PC-9 (cell line): ENCODE results near the gene SPAG9. TPM values are rescaled to one million over a fixed set of nuclear protein-coding genes. Genes with fewer than 3 reads are reported as not detected.

ENCODE experiments used
- BruUV-seq: library from RNA; stranded (reverse); fragments of 400-500 nt; replicated peaks from 2 replicates; lab custom pipeline; 2021; lab: Mats Ljungman, UMichigan
- CTCF ChIA-PET: fragments of 300-600 bp; sonication (Branson Sonifier 250); formaldehyde crosslinking; loops from one replicate; lab custom pipeline; 2022; ENCODE audit warnings: antibody characterized with exemption; lab: Charles Lee
- POLR2A ChIA-PET: fragments of 300-600 bp; sonication (Branson Sonifier 250); formaldehyde crosslinking; loops from one replicate; lab custom pipeline; 2022; ENCODE audit warnings: antibody characterized with exemption; ENCODE audit not compliant: unreplicated experiment; lab: Charles Lee
- DNase-seq, 2 experiments: peaks; one replicate each; pipeline versions ENCODE4 v3.0.0 to v3.0.0-alpha.2; 2015 to 2022; ENCODE audit warnings: mixed read lengths in 1 of 2
- H2AFZ ChIP-seq: fragments of 200-600 bp; sonication (generic); 2 replicates; pipeline ENCODE4 v1.8.1; 2017; ENCODE audit warnings: antibody characterized with exemption
- H3F3A ChIP-seq: fragments of 200-600 bp; sonication (generic); 2 replicates; pipeline ENCODE4 v1.8.1; 2017; ENCODE audit warnings: antibody characterized with exemption, mild to moderate bottlenecking, low read depth; ENCODE audit not compliant: insufficient read depth
- H3K27ac ChIP-seq: fragments of 200-600 bp; sonication (generic); 2 replicates; pipeline ENCODE4 v1.6.1; 2016; ENCODE audit warnings: mixed run types
- H3K27me3 ChIP-seq: fragments of 200-600 bp; sonication (generic); 2 replicates; pipeline ENCODE4 v1.6.1; 2016; ENCODE audit warnings: low read depth, mixed run types; ENCODE audit not compliant: insufficient read depth
- H3K36me3 ChIP-seq: fragments of 200-600 bp; sonication (generic); 2 replicates; pipeline ENCODE4 v1.6.1; 2016; ENCODE audit warnings: low read depth, mixed run types
- H3K4me1 ChIP-seq: fragments of 200-600 bp; sonication (generic); replicated peaks from 2 replicates; pipeline ENCODE4 v1.6.1; 2016; ENCODE audit warnings: mixed run types; ENCODE audit not compliant: insufficient read depth
- H3K4me2 ChIP-seq: fragments of 200-600 bp; sonication (generic); 2 replicates; pipeline ENCODE4 v1.6.1; 2017; ENCODE audit warnings: mixed run types
- H3K4me3 ChIP-seq: fragments of 200-600 bp; sonication (generic); 2 replicates; pipeline ENCODE4 v1.6.1; 2016; ENCODE audit warnings: mixed run types
- H3K79me2 ChIP-seq: fragments of 200-600 bp; sonication (generic); 2 replicates; pipeline ENCODE4 v1.6.1; 2017; ENCODE audit warnings: low read depth, mixed run types
- H3K9me2 ChIP-seq: fragments of 200-600 bp; sonication (generic); 2 replicates; pipeline ENCODE4 v1.8.1; 2017; ENCODE audit warnings: mild to moderate bottlenecking; ENCODE audit not compliant: insufficient read depth
- H3K9me3 ChIP-seq: fragments of 200-600 bp; sonication (generic); 2 replicates; pipeline ENCODE4 v1.8.1; 2016; ENCODE audit warnings: low read depth; ENCODE audit not compliant: insufficient read depth
- H4K20me1 ChIP-seq: fragments of 200-600 bp; sonication (generic); 2 replicates; pipeline ENCODE4 v1.8.1; 2017; ENCODE audit not compliant: insufficient read depth
- EZH2 ChIP-seq: fragments of 200-600 bp; sonication (generic); IDR thresholded peaks from 2 replicates; pipeline ENCODE4 v1.8.0; 2017; ENCODE audit warnings: antibody characterized with exemption, low read depth
- intact Hi-C: fragments of 100-400 bp; cut with micrococcal nuclease; formaldehyde crosslinking; loops from one replicate; pipeline ENCODE4 v1.10.0; 2022; ENCODE audit not compliant: unreplicated experiment
- total RNA-seq: library from RNA; stranded (reverse); gene quantifications from 2 replicates; pipeline ENCODE4 v1.2.3, GENCODE V29; 2021
- TF ChIP-seq, protein P1 (sequence below): fragments of 200-600 bp; sonication (generic); conservative IDR thresholded peaks from 2 replicates; pipeline ENCODE4 v1.6.1; 2017; ENCODE audit warnings: mixed run types, antibody characterized with exemption, mild to moderate bottlenecking, moderate library complexity

Gene SPAG9
- total RNA-seq, 1 experiment from 2014 or later, result 51.8 TPM

DNA sequence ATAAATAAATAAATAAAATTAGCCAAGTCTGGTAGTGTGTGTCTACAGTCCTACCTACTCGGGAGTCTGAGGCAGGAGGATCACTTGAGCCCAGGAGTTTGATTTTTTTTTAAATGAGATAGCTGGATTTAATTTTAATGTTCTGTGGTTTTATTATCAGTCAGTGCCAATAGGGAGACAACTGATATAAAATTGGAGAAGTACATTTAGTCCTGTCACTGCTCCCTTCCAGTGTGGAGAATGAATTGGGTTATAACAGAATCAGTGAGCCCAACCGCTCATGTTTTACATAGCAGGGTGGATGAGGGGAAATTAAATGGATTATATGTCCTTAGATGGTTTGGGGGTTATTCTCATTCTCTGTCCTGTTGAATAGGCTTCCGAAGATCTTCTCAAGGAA is 38.9 kb upstream of the SPAG9 start:
- H3K36me3 ChIP-seq, result peaks cover 41% of the 10 kb centered on the region
- H3K4me1 ChIP-seq, result peaks cover 10% of the 10 kb centered on the region
- ChIA-PET CTCF (no interaction called here), POLR2A (no interaction called here)
- H3K79me2 ChIP-seq, result peaks cover 46% of the 10 kb centered on the region
- H3K9me3 ChIP-seq, result no peaks in the 10 kb centered on the region
- intact Hi-C loops, result no loop called here
- no peak overlapping the region for H3K4me3 ChIP-seq
- no peak overlapping the region for H3K27ac ChIP-seq
- no peaks in the 10 kb centered on the region for H3K27me3 ChIP-seq
- TF ChIP-seq, protein P1, sequence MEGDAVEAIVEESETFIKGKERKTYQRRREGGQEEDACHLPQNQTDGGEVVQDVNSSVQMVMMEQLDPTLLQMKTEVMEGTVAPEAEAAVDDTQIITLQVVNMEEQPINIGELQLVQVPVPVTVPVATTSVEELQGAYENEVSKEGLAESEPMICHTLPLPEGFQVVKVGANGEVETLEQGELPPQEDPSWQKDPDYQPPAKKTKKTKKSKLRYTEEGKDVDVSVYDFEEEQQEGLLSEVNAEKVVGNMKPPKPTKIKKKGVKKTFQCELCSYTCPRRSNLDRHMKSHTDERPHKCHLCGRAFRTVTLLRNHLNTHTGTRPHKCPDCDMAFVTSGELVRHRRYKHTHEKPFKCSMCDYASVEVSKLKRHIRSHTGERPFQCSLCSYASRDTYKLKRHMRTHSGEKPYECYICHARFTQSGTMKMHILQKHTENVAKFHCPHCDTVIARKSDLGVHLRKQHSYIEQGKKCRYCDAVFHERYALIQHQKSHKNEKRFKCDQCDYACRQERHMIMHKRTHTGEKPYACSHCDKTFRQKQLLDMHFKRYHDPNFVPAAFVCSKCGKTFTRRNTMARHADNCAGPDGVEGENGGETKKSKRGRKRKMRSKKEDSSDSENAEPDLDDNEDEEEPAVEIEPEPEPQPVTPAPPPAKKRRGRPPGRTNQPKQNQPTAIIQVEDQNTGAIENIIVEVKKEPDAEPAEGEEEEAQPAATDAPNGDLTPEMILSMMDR, result no peak
- TF ChIP-seq EZH2, result no peak
- no peaks in the 10 kb centered on the region for H3K9me2 ChIP-seq
- H2AFZ ChIP-seq, result no peak overlapping the region
- H3K4me2 ChIP-seq, result no peak overlapping the region
- peaks cover 27% of the 10 kb centered on the region for H3F3A ChIP-seq
- no peak for DNase-seq
- no TSS peak for BruUV-seq
- H4K20me1 ChIP-seq, result peaks cover 14% of the 10 kb centered on the region

DNA sequence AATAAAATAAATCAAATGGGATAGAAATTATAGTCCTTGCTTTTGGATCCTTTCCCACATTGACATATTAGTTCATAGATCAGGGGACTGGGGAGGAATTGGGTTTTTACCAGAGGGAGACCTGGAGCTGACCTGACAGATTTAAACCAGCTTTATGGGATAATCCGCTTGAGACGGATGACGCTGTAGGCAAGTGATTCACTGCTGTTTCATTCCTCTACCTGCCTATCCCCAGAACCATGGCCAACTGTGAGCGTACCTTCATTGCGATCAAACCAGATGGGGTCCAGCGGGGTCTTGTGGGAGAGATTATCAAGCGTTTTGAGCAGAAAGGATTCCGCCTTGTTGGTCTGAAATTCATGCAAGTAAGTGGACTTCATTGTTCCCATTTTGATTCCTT is 34.7 kb upstream of the SPAG9 start:
- Histone ChIP-seq H2AFZ (no peak overlapping the region), H3K9me2 (no peaks in the 10 kb centered on the region), H3K4me1 (peaks cover 22% of the 10 kb centered on the region), H3K4me3 (no peak overlapping the region), H3K36me3 (peaks cover 27% of the 10 kb centered on the region), H3K79me2 (peaks cover 57% of the 10 kb centered on the region), H3K9me3 (no peaks in the 10 kb centered on the region), H3K4me2 (peak overlapping the region; percentile 85), H3F3A (peaks cover 16% of the 10 kb centered on the region; the same call in 1 of the 2 replicates), H3K27ac (no peak overlapping the region), H3K27me3 (no peaks in the 10 kb centered on the region), H4K20me1 (peaks cover 14% of the 10 kb centered on the region)
- intact Hi-C loops, result no loop called here
- TF ChIP-seq, protein P1, result no peak
- TF ChIP-seq EZH2, result no peak
- no TSS peak for BruUV-seq
- ChIA-PET CTCF (interaction anchor here (0.6 kb wide), 2 partner anchors 77 to 666 kb away, joined by 3 to 4 read pairs; no protein-coding TSS in a partner anchor), POLR2A (no interaction called here)
- no peak for DNase-seq

DNA sequence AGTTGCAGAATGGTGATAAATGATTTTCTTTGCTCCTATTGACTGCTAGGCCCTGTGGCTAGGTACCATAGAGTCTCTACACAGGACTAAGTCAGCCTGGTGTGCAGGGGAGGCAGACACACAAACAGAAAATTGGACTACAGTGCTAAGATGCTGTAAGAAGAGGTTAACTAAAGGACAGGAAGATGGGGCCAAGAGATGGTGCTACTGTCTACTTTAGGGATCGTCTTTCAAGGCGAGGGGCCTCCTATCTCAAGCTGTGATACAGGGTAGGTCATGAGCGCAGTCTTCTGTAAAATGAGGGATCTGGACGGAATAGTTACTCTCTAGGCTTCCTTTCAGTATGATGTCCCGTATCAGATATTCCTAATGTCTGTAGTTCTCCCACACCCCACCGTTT is 33.5 kb upstream of the SPAG9 start:
- no peak for DNase-seq
- BruUV-seq, result TSS peak; percentile 41
- CTCF ChIA-PET, result no interaction called here

More for the DNA sequence above, 33.5 kb upstream of the SPAG9 start:
- Histone ChIP-seq H3K27me3 (no peaks in the 10 kb centered on the region), H3K79me2 (peaks cover 57% of the 10 kb centered on the region), H3K4me3 (peak overlapping the region; percentile 72), H3K9me2 (no peaks in the 10 kb centered on the region), H3K27ac (peak overlapping the region; percentile 55), H3F3A (peaks cover 16% of the 10 kb centered on the region; the same call in 1 of the 2 replicates), H4K20me1 (peaks cover 5% of the 10 kb centered on the region), H3K4me2 (peak overlapping the region; percentile 85), H3K36me3 (peaks cover 19% of the 10 kb centered on the region; the same call in 1 of the 2 replicates), H2AFZ (peak overlapping the region; percentile 86), H3K9me3 (no peaks in the 10 kb centered on the region), H3K4me1 (peaks cover 22% of the 10 kb centered on the region)
- POLR2A ChIA-PET, result interaction anchor here (0.6 to 0.7 kb wide), 2 partner anchors 239 to 288 kb away, joined by 3 to 14 read pairs; partner anchors contain the start of gene TOB1
- intact Hi-C loops, result no loop called here
- TF ChIP-seq, protein P1, result no peak
- TF ChIP-seq EZH2, result no peak
